Measurements from ENCODE around the gene C12orf76.
"Not testable (repeated sequence)": the region's sequence is repeated elsewhere in the genome, so short reads cannot be mapped to it uniquely, and the experiment has no call there.

The C12orf76 gene

DNA sequence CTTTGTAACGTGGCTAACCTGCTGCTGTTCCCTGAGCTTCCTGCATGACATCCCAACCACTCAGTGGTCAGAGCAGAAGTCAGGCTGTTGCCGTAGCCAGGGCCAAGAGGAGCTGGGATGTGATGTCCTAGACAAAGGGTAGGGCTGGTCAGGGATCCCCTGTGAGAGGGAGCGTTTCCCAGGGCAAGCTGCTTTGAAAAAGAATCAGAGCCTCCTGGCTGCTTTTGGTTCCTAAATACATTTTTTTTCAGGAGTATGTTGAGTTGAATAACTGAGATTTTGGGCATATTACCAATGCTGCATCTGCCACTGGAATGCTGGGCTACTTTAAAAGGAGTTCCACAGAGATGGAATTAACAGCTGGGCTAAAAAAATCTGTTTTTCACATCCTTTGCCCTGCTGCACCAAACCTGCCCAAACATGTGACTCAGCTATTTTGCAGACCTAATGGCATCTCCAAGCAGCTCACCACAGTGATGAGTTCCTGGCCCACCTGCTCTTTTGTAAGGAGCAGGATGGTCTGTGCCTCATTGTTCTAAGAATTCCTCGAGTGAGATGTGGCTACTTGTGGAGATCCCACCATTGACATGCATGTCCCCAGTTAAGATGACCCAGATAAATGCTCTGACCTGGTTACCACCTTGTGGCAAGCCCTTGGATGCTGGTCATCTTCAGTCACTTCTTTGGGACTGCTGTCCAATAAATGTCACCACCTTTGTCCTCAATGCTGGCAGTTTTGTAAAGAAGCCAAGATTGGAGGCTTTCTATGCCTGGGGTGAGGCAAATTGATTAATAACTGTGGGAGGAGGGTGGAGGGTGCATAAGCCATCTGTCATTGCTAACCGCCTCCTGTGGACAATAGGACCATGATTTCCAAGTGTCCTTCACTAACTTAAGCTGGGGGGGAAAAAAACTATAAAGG, 25.0 kb downstream of the C12orf76 start:
- peak; percentile 70 for DNase-seq (ENCODE audit: low read depth, low spot score)

DNA sequence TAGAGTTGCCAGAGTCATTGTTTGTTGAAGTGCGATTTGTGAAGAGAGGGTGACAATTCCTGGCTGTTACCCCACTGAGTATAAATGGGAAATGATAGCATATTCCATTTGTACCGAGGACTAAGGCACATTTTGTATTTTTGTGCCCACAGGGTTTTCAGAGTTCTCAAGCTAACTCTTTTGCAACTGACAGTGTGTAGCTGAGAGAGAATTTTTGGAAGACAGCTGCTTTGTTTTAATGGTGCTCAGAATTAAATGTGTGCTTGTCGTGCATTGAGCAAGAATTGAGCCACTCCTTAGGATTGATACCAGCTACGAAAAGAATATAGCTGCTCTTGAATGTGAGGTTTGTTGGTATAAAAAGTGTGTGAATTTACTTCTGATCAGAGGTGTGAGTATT, 27.4 kb downstream of the C12orf76 start:
- no peak for DNase-seq (ENCODE audit: low read depth, low spot score)

DNA sequence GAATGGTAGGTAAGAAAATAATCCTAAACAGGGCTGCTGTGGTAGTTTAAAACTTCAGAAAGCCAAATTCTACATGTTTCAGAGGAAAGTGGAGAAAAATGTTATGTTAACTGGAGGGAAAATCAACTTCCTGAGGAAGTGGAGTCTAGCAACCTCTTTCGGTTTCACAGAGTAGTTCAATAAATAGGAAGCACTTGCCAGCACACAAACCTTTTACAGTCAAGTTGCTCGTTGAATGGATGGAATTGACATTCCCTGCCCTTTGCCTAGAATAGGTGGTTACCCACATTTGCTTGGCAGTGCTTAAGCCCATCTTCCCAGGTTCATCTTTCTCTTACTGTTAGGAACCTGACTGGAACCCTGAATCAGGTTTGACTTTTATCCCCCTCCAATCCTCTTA, 33.2 kb downstream of the C12orf76 start:
- no peak for DNase-seq (ENCODE audit: low read depth, low spot score)

DNA sequence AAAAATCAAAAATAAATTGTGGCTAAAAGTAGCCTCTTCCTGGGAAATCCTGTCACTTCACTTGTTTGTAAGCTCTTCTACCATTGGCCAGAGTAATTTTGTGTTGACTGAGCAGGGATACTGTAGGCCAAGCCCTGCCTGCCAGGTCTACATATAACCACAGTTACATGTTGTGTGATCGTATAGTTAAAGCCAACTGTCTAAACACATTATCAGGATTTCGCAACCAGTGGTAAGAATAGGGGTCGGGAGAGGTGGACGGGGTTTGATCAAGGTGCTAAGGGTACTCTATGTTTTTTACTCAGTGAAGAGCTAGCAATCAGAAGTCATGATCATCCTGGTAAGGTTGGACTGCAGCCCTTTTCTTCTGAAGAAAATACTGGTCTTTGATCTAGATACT, 35.7 kb downstream of the C12orf76 start:
- DNase-seq (ENCODE audit: low read depth, low spot score) = no peak

DNA sequence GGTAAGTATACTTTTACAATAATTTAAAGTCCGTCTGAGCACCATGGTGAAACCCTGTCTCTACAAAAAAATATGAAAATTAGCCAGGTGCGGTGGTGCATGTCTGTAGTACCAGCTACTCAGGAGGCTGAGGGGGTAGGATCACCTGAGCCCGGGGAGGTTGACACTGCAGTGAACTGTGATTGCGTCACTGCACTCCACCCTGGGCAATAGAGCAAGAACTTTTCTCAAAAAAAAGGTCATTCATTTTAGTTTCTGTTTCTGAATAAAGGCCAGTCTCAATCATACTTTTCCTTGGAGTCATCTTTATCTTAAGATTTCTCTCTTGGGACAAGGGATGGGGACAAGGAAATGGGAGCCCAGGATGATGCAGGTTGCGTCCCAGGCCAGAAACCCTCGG, 36.2 kb downstream of the C12orf76 start:
- no peak for DNase-seq (ENCODE audit: low read depth, low spot score)

DNA sequence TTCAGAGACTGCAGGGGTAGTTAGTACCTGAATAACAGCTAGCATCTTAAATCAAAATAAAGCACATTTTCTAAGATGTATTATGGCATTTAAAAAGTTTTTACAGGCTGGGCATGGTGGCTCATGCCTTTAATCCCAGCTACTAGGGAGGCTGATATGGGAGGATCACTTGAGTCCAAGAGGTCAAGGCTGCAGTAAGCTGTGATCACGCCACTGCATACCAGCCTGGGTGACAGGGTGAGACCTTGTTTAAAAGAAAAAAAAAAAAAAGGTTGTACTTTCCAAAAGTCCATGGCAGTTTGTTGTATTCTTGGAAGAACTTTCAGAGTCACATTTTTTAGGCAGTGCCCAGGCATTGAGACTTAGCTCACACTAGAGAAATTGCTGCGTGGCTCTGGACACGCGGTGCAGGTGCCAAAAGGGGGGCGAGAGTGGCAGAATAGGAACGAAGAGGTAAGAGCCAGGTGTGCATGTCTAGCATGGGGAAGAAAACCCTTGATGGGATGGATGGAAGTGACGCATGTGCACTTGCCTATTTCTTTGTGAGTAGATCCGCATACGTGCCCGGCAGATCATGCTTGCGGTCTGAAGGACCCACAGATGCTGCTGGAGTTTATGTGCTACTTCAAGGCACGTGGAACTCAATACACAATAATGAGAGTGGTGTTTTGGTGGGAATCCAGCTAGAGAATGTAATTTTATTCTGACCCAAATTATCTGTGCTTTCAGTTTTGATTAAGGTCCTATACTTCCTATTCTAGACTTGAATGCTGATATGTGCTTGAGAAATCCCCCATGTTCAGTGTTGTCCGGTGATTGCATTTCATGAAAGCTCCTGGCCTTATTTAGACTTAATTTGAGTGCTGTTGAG, 37.2 kb downstream of the C12orf76 start:
- no peak for DNase-seq (ENCODE audit: low read depth, low spot score)

DNA sequence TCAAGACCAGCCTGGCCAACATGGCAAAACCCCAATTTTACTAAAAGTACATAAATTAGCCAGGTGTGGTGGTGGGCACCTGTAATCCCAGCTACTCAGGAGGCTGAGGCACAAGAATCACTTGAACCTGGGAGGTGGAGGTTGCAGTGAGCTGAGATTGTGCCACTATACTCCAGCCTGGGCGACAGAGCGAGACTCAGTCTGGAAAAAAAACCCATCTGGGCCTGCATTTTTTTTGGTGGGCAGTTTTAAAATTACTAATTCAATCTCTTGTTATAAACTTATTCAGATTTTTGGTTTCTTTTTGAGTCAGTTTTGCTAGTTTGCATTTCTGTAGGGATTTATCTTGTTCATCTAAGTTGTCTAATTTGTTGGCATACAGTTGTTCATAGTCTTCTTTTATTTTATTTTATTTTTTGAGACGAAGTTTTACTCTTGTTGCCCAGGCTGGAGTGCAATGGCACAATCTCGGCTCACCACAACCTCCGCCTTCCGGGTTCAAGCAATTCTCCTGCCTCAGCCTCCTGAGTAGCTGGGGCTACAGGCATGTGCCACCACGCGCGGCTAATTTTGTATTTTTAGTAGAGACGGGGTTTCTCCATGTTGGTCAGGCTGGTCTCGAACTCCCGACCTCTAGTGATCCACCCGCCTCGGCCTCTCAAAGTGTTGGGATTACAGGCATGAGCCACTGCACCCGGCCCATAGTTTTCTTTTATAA, 39.5 kb downstream of the C12orf76 start:
- DNase-seq (ENCODE audit: low read depth, low spot score) = not testable (repeated sequence)

DNA sequence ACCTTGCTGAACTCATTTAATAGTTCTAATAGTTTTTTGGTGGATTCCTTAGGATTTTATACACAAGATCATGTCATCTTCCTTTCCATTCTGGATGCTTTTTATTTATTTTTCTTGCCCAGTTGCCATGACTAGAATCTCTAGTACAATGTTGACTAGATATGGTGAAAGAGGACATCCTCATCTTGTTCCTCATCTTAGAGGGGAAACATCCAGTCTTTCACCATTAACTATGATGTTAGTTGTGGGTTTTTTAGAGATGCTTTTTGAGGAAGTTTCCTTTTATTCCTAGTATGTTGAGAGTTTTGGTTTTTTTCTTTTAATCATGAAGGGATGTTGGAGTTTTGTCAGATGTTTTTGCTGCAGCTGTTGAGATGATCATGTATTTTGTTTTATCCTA, 40.4 kb downstream of the C12orf76 start:
- no peak for DNase-seq (ENCODE audit: low read depth, low spot score)

DNA sequence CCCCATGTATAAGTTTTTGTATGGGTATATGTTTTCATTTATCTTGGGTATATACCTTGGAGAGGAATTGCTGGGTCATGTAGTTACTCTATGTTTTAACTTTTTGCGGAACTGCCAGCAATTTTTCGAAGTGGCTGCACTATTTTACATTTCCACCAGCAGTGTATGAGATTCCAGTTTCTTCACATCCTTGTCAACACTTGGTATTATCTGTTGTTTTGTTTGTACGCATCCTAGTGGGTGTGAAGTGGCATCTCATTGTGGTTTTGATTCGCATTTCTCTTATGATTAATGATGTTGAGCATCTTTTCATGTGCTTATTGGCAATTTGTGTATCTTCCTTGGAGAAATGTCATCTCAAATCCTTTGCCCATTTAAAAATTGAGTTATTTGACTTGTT, 42.2 kb downstream of the C12orf76 start:
- no peak for DNase-seq (ENCODE audit: low read depth, low spot score)

DNA sequence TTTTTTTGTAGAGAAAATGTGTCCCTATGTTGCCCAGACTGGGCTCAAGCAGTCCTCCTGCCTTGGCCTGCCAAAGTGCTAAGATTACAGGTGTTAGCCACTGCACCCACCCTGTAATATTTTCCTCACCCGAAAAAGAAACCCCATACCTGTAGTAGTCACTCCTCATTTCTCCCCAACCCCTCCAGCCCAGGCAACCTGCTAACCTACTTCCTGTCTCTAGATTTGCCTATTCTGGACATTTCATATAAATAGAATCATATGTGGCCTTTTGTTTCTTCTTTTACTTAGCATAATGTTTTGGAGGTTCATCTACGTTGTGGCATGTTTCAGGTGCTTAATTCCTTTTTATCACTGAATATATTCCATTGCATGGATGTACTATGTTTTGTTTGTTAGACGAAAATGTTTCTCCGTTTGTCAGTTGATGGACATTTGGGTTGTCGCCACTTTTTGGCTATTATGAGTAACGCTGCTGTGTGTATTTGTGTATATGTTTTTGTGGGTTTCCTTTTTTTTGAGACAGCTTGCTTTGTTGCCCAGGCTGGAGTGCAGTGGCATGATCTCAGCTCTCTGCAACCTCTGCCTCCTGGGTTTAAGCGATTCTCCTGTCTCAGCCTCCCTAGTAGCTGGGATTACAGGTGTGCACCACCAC, 42.9 kb downstream of the C12orf76 start:
- DNase-seq (ENCODE audit: low read depth, low spot score) = no peak

DNA sequence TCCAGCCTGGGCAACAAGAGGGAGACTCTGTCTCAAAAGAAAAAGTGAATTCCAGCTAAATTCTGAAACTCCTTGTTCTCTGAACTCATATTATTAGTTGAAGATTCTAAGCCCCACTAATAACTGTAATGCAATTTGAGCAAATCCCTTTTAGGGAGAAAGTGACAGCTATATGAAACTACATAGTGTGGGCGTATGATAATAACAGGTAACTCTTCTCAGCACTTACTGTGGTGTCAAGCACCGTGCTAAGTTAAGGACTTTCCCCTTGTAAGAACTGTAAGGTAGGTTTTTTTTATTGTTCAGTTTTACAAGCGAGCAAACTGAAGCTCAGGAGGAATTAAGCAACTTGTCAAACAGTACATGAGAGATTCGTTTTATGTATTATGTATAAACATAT, 43.7 kb downstream of the C12orf76 start:
- no peak for DNase-seq (ENCODE audit: low read depth, low spot score)

DNA sequence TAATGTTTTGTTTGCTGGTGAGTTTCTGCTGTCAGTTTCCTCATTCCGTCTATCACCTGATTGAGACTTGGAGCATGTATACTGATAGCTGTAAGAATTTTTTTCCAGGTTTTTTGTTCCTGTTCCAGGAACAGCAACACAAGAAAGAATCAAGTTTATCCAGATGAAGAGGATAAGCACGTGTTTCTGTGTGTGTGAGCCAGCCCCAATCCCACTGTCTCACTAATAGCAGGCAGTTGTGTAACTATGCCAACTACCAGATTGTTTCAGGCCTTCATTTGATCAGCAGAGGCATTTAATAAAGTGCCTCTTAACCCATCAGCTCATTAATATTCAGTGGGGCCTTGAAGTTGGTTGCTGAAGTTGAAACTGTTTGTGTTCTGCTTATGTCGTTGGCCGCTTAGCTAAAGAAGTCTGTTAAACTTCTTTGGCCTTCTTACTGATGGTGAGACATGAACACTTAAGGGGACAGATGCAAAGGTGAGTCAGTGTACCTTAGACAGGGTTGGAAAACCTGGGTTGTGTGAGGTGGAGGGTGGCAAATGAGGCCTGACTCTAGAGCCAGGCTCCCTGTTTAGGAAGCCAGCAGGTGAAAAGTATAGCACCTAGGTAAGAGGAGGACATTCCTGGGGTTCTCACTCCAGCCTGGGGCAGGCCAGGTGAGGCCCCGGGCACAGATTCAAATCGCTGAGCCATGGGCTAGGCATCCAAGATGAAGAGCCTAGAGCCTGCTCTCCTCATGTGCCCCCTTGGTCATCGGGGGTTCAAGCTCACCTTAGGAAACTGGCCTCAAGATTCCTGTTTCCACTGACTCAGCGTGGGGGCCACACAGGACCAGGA, 45.4 kb downstream of the C12orf76 start:
- DNase-seq (ENCODE audit: low read depth, low spot score) = peak; percentile 38

DNA sequence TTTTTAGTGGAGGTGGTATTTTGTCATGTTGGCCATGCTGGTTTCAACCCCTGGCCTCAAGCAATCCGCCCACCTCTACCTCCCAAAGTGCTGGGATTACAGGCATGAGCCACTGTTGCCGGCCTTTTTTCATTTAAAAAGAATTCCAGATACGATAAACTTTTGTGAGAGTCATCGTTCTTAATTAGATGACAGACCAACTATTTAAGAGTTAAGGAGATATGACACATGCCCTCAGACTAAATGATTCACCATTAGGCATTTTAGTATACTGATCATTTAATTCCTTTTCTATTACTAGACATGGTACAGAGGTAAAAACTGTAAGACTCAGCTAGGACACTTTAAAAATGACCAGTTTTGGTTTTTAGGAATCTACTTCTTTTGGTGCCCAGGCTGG, 46.7 kb downstream of the C12orf76 start:
- DNase-seq (ENCODE audit: low read depth, low spot score) = peak; percentile 55

DNA sequence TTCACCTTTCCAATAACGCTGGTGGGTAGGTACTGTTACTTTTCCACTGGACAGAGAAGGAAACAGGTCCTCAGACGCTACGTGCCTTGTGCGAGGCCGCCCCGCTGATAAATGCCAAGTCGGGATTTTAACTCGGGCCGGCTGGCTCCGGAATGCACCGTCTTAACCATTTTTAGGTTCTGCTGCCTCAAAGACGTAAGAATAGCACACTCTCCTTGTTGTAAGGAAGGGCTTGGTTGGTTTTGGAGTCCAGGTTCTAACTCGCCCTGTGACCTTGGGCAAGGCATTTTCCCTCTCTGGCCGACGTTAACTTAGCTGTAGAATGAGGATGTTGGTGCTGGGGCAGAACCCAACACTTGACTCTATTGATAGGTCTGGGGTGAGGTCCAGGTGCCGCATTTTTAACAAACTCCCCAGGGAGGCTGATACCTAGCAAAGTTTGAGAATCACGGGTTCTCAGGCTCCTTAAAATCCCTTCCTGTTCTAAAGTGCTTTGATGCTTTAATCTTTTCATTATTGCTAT, 48.3 kb downstream of the C12orf76 start:
- peak; percentile 63 for DNase-seq (ENCODE audit: low read depth, low spot score)

DNA sequence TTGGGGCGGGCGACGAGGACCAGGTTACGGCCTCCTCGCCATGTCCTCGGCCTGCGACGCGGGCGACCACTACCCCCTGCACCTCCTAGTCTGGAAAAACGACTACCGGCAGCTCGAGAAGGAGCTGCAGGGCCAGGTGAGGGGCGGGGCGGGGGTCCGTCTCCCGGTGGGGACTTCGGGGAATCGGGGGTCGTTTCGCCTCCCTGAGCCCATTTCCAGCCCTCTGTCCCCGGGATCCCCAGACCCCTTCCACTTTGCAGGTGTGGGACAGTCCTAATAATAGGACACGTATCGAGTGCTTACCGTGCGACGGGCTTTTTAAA, 48.7 kb downstream of the C12orf76 start:
- no peak for DNase-seq (ENCODE audit: low read depth, low spot score)

DNA sequence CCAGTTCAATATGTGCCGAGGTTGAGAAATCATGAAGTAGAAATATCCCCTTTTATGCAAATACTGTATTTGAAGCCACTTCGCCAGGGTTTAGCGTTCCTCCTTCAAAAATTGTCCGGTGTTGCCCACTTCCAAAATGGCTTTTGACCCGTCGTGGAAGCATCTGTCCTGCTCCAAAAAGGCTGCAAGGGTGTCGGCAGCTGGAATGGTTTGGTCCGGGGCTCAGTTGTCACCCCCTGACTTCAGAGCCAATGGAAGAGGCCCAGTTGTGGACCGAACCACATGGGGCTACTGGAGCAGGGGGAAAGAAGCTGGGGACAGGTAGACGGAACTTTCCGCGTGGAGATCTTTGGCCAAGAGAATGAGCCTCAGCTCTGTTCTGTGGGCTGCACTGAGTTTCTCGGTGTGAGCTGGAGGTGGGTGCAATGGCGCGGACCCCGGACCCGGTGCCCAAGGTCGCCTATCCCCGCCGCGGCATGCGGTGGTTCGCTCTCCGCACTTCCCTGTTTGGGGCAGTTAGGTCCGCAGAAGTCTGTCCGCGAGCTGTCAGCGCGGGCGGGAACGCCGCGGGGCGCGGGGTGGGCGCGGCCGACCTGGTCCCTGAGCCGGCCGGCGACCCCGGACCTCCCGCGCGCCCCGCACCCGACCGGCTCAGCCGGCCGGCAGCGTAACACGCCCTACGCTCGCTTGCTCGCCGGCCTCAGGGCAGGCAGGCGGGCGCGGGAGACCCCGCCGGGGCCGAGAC, 49.2 kb downstream of the C12orf76 start, which contains the start of gene ANKRD13A:
ANKRD13A (plus strand) TSS at position 527 of the 745 bp plus-strand sequence. CDS start 259 bp downstream, outside the sequence.
- peak; percentile 96 for DNase-seq (ENCODE audit: low read depth, low spot score)

DNA sequence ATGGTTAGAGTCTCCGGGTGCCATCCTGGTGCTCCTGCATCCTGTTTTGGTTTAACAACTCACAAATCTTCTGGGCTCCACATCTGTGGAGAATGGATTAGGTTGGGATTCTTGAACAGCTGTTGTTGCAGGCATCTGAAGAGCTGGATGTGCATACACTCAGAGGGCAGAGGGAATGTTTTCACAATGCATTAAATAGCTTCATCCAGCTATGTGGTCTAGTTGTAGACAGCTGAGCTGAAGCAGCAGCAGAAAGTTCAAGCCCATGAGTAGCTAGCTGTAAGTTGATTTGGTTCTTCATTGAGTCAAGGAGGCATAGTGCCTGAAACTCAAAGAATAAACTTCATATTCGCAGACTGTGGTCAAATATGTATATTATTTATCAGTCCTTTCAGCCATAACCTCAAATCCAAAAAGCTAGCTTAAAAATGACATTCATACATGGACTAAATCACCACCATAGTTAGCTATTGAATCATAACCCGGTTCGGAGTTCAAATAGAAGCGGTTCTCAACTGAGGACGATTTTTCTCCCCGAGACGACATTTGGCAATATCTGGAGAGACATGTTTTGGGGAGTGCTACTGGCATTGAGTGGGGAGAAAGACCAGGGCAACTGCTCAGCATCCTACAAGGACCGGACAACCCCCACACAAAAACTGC, 50.0 kb downstream of the C12orf76 start:
- no peak for DNase-seq (ENCODE audit: low read depth, low spot score)

DNA sequence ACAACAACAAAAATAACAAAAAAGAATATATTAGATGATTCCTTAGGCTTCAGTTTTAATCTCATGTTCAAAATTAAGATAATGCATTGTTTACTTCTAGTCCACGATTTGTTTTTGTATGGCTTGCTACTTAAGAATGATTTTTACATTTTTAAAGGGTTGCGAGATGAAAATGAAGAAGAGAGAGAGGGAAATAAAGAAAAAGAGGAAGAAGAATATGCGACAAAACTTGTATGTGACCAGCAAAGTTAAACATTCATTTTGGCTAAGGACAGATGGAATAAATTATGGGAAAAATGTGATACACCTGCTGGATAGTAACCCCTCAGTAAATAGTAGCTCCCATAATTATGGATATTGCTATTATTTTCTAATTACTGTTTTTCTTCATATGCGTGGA, 50.9 kb downstream of the C12orf76 start:
- no peak for DNase-seq (ENCODE audit: low read depth, low spot score)

DNA sequence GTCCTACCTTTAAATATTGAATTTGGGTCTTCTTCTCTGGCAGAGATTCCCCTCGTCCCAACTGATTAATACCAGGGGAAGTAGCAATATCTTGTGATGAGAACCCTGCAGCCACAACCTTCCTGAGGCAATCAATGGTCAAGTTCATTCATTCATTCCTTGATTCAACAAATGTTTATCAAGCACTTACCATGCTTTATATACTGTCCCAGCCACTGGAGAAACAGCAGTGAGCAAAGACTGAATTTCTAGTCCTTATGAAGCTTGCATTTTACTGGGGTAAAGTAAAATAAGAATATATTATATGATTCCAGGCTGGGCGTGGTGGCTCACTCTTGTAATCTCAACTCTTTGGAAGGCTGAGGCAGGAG, 51.9 kb downstream of the C12orf76 start:
- no peak for DNase-seq (ENCODE audit: low read depth, low spot score)
